Loucy (cell line): ENCODE measurements around the gene RBM28.

Experiments
- H2AFZ ChIP-seq: fragments of 200-600 bp; sonication (generic); 2 replicates; pipeline ENCODE4 v1.6.0; 2016; ENCODE audit warnings: antibody characterized with exemption, mild to moderate bottlenecking, low read length, moderate library complexity
- H3F3A ChIP-seq: fragments of 200-600 bp; 2 replicates; pipeline ENCODE4 v1.6.0; 2016; ENCODE audit warnings: antibody characterized with exemption, low read depth, mild to moderate bottlenecking
- H3K27me3 ChIP-seq: fragments of 200-600 bp; sonication (generic); 2 replicates; pipeline ENCODE4 v1.6.1; 2014; ENCODE audit warnings: low read length, mild to moderate bottlenecking; ENCODE audit not compliant: insufficient read depth, poor library complexity, severe bottlenecking
- H3K36me3 ChIP-seq: fragments of 200-600 bp; sonication (generic); 2 replicates; pipeline ENCODE4 v1.6.1; 2016; ENCODE audit warnings: low read length; ENCODE audit not compliant: insufficient read depth
- H3K4me1 ChIP-seq: fragments of 200-600 bp; sonication (generic); 2 replicates; pipeline ENCODE4 v1.5.1; 2014; ENCODE audit warnings: low read length, mild to moderate bottlenecking; ENCODE audit not compliant: insufficient read depth, poor library complexity, severe bottlenecking
- H3K4me2 ChIP-seq: fragments of 200-600 bp; sonication (generic); 2 replicates; pipeline ENCODE4 v1.6.0; 2014; ENCODE audit warnings: antibody characterized with exemption, low read length, low read depth, mild to moderate bottlenecking; ENCODE audit not compliant: poor library complexity, severe bottlenecking
- H3K4me3 ChIP-seq: fragments of 200-600 bp; sonication (generic); 2 replicates; pipeline ENCODE4 v1.5.1; 2014; ENCODE audit warnings: low read length, mild to moderate bottlenecking, mixed read lengths; ENCODE audit not compliant: poor library complexity, severe bottlenecking
- H3K79me2 ChIP-seq: fragments of 200-600 bp; sonication (generic); 2 replicates; pipeline ENCODE4 v1.6.1; 2014; ENCODE audit warnings: low read length; ENCODE audit not compliant: insufficient read depth
- H3K9ac ChIP-seq: fragments of 200-600 bp; sonication (generic); 2 replicates; pipeline ENCODE4 v1.6.0; 2014; ENCODE audit warnings: mild to moderate bottlenecking, low read depth, low read length, moderate library complexity; ENCODE audit not compliant: poor library complexity, severe bottlenecking
- H3K9me2 ChIP-seq: fragments of 200-600 bp; sonication (generic); replicated peaks from 2 replicates; pipeline ENCODE4 v1.6.1; 2016; ENCODE audit warnings: low read depth, low read length, mixed read lengths
- H3K9me3 ChIP-seq: fragments of 200-600 bp; sonication (generic); 2 replicates; pipeline ENCODE4 v1.6.1; 2014; ENCODE audit warnings: mild to moderate bottlenecking, antibody characterized with exemption, low read length, low read depth; ENCODE audit not compliant: insufficient read depth
- H4K20me1 ChIP-seq: fragments of 200-600 bp; sonication (generic); 2 replicates; pipeline ENCODE4 v1.6.0; 2014; ENCODE audit warnings: antibody characterized with exemption, low read length, mild to moderate bottlenecking; ENCODE audit not compliant: insufficient read depth, poor library complexity, severe bottlenecking
- CTCF ChIP-seq: fragments of 200-600 bp; sonication (generic); conservative IDR thresholded peaks from 2 replicates; pipeline ENCODE4 v1.5.1; 2014; ENCODE audit warnings: mild to moderate bottlenecking, antibody characterized with exemption, low read length
- EZH2phosphoT487 ChIP-seq: fragments of 200-600 bp; IDR thresholded peaks from 2 replicates; pipeline ENCODE4 v1.6.1; 2018; ENCODE audit warnings: antibody characterized with exemption, mild to moderate bottlenecking, moderate library complexity, borderline replicate concordance

Gene RBM28

GRCh38 chr7:128370491-128370890 is 26.8 kb upstream of the RBM28 start:
- Histone ChIP-seq H3K27me3 (no peaks in the 10 kb centered on the region), H3K9me3 (no peaks in the 10 kb centered on the region), H3K36me3 (no peaks in the 10 kb centered on the region), H3K4me1 (no peaks in the 10 kb centered on the region), H3K9me2 (no peaks in the 10 kb centered on the region), H3F3A (no peaks in the 10 kb centered on the region), H3K4me3 (no peak overlapping the region), H3K79me2 (no peaks in the 10 kb centered on the region), H3K4me2 (no peak overlapping the region), H3K9ac (no peak overlapping the region), H4K20me1 (no peaks in the 10 kb centered on the region), H2AFZ (no peak overlapping the region)
- no peak for TF ChIP-seq EZH2phosphoT487
- TF ChIP-seq CTCF = no peak

GRCh38 chr7:128366986-128367385 is 23.3 kb upstream of the RBM28 start:
- peaks cover 9% of the 10 kb centered on the region for H3K27me3 ChIP-seq
- TF ChIP-seq CTCF = no peak
- no peak for TF ChIP-seq EZH2phosphoT487
- no peak overlapping the region for H3K9ac ChIP-seq
- H2AFZ ChIP-seq = no peak overlapping the region
- no peaks in the 10 kb centered on the region for H3K36me3 ChIP-seq
- H3K9me2 ChIP-seq = no peaks in the 10 kb centered on the region
- no peaks in the 10 kb centered on the region for H3F3A ChIP-seq
- no peaks in the 10 kb centered on the region for H3K79me2 ChIP-seq
- H3K4me3 ChIP-seq = no peak overlapping the region
- H4K20me1 ChIP-seq = no peaks in the 10 kb centered on the region
- peaks cover 5% of the 10 kb centered on the region for H3K4me1 ChIP-seq
- H3K4me2 ChIP-seq = no peak overlapping the region
- H3K9me3 ChIP-seq = no peaks in the 10 kb centered on the region

GRCh38 chr7:128366300-128366699 is 22.6 kb upstream of the RBM28 start:
- Histone ChIP-seq H2AFZ (peak overlapping the region; percentile 40), H3K9me3 (no peaks in the 10 kb centered on the region), H3K4me1 (peaks cover 6% of the 10 kb centered on the region), H3F3A (no peaks in the 10 kb centered on the region), H3K9me2 (no peaks in the 10 kb centered on the region), H3K36me3 (no peaks in the 10 kb centered on the region), H3K4me2 (no peak overlapping the region), H3K27me3 (peaks cover 9% of the 10 kb centered on the region), H3K9ac (no peak overlapping the region), H4K20me1 (no peaks in the 10 kb centered on the region), H3K79me2 (no peaks in the 10 kb centered on the region), H3K4me3 (no peak overlapping the region)
- TF ChIP-seq CTCF (no peak), EZH2phosphoT487 (no peak)
